ENCODE data around the gene MTMR12.

GRCh38 chr5:32201122-32201753, 111.5 kb downstream of the MTMR12 start:
- TF ChIP-seq CTCF (IDR thresholded peaks at IDR 0.05) (no peak), POLR2A (IDR thresholded peaks at IDR 0.05) (no peak), POLR2AphosphoS5 (IDR thresholded peaks at IDR 0.05) (no peak)

Measured in prostate gland (tissue), 2 donors.